Measurements from ENCODE around the gene LSR.
A peak's percentile ranks its signal among the peaks of the same experiment; 100 is the strongest.

Gene LSR, protein sequence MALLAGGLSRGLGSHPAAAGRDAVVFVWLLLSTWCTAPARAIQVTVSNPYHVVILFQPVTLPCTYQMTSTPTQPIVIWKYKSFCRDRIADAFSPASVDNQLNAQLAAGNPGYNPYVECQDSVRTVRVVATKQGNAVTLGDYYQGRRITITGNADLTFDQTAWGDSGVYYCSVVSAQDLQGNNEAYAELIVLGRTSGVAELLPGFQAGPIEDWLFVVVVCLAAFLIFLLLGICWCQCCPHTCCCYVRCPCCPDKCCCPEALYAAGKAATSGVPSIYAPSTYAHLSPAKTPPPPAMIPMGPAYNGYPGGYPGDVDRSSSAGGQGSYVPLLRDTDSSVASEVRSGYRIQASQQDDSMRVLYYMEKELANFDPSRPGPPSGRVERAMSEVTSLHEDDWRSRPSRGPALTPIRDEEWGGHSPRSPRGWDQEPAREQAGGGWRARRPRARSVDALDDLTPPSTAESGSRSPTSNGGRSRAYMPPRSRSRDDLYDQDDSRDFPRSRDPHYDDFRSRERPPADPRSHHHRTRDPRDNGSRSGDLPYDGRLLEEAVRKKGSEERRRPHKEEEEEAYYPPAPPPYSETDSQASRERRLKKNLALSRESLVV

DNA sequence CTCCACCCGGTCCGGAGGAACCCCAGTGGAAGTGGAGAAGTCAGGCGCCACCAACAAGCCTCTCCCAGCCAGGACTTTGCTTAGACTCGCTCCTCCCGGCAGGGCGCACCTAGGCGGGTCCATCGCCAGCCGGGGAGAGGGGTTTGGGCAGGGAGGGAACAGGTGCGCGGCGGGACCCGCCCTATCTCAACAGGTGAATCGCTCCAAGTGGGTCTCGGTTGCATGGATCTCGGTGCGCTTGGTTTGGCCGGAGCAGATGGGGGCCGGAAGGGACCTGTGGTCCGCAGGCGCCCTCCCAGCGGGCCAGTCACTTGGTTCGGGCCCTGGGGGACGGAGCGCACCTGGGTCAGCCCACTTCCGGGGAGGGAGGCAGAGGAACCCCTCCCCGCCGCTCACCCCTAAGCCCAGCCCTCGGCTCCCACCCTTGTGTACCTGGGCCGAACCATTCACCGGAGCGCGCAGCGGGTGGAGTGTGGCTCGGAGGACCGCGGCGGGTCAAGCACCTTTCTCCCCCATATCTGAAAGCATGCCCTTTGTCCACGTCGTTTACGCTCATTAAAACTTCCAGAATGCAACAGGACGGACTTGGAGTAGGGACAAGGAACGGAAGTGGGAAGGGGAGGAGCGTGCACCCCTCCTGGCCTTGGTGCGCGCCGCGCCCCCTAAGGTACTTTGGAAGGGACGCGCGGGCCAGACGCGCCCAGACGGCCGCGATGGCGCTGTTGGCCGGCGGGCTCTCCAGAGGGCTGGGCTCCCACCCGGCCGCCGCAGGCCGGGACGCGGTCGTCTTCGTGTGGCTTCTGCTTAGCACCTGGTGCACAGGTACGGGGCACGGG is at the start of gene LSR:
Gene LSR, plus strand, starts transcription at position 693 of the 836 bp plus-strand sequence. Its CDS starts 21 bp downstream, at position 714.
- DNase-seq (ENCODE audit: low spot score): peak; percentile 97
- TF ChIP-seq, protein P1, sequence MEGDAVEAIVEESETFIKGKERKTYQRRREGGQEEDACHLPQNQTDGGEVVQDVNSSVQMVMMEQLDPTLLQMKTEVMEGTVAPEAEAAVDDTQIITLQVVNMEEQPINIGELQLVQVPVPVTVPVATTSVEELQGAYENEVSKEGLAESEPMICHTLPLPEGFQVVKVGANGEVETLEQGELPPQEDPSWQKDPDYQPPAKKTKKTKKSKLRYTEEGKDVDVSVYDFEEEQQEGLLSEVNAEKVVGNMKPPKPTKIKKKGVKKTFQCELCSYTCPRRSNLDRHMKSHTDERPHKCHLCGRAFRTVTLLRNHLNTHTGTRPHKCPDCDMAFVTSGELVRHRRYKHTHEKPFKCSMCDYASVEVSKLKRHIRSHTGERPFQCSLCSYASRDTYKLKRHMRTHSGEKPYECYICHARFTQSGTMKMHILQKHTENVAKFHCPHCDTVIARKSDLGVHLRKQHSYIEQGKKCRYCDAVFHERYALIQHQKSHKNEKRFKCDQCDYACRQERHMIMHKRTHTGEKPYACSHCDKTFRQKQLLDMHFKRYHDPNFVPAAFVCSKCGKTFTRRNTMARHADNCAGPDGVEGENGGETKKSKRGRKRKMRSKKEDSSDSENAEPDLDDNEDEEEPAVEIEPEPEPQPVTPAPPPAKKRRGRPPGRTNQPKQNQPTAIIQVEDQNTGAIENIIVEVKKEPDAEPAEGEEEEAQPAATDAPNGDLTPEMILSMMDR (IDR thresholded peaks at IDR 0.05; ENCODE audit: extremely low read depth, insufficient read depth, missing control alignments): no peak
- in situ Hi-C loops (cut with MboI; ENCODE audit: low pct_unique_long_range_greater_than_20kb, low sequenced_read_pairs, unreplicated experiment): no loop called here

DNA sequence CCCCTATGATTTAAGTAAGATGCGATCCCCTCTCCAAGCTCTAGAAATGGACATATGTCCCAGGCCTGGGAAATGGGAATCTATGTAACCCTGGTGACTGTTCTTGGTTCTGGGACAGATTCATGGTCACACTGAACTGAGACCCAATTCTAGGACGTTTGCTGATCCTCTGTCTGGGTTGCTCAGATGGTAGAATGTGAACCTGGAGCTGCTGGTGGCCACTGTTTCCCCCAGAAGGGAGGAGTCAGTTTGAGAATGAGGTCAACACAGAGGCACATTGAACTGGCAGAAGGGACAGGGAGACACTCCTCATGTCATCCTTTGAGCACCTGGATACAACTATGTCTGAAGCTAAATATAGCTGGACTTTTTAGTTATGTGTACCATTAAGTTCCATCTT is 49.3 kb upstream of the LSR start:
- TF ChIP-seq, protein P1 (IDR thresholded peaks at IDR 0.05; ENCODE audit: extremely low read depth, insufficient read depth, missing control alignments): no peak
- no peak for DNase-seq (ENCODE audit: low spot score)
- in situ Hi-C loops (cut with MboI; ENCODE audit: low pct_unique_long_range_greater_than_20kb, low sequenced_read_pairs, unreplicated experiment): no loop called here

DNA sequence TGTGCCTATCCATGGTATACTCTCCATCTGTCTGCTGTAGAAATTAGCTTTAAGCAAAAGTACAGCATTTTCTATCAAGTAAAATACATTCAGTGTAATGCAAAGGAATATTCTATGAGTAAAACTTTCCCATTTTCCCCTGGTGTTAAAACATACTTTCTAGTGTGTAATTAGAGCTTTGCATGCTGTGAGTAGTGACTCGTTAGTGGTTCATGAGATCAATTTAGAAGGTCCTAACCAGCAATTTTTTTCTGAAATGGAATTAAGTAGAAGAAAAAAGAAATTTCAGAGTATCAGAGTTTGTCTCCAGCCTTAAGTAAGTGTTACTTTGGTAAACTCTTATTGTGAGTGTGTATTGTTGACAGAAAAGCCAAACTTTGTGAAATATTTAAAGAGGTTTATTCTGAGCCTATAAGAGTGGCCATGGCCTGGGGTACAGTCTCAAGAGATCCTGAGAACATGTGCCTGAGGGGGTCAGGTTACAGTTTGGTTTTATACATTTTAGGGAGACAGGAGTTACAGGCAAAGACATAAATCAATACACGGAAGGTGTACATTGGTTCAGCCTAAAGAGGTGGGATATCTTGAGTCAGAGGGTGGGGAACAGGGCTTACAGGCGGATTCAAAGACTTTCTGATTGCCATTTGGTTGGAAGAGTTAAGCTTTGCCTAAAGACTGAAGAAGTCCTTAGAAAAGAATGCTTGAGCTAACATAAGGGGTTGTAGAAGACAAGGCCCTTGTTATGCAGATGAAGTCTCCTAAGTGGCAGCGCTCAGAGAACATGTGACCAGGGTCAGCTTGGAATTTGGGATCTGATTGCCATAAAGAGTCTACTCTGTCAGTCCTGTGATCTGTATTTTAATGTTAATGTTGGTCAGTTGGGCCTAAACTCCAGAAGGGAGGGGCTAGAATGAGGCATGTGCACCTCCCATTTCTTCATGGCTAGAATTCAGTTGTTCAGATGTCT is 45.8 kb upstream of the LSR start:
- DNase-seq (ENCODE audit: low spot score): no peak
- in situ Hi-C loops (cut with MboI; ENCODE audit: low pct_unique_long_range_greater_than_20kb, low sequenced_read_pairs, unreplicated experiment): no loop called here
- TF ChIP-seq, protein P1 (IDR thresholded peaks at IDR 0.05; ENCODE audit: extremely low read depth, insufficient read depth, missing control alignments): no peak

DNA sequence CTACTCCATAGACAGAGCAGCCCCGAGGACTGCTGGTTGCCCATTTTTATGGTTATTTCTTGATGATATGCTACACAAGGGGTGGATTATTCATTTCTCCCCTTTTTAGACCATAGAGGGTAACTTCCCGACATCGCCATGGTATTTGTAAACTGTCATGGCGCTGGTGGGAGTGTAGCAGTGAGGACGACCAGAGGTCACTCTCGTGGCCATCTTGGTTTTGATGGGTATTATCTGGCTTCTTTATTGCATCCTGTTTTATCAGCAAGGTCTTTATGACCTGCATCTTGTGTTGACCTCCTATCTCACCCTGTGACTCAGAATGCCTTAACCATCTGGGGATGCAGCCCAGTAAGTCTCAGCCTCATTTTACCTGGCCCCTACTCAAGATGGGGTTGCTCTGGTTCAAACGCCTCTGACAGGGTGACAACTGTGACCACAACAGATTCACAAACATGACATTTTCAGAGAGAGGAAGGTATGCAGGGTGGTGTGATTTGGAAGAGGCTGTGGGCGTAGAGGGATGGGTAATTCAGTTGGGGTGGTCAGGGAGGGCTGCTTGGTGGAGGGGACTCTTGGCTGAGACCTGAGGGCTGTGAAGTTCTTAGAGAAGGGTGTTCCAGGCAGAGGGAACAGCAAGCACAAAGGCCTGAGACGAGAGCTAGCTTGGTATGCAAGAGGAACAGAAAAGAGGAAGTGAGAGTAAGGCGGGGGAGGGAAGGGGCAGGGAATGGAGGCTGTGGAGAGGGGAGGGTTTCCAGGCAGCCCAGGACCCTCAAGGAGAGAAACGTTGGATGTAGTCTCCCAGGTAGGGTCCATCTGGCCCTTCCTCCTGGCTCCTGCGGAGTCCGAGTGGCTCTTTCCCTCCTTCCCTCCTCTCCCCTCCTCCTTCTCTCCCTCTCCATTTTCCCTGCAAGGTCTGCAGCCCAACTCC is 43.7 kb upstream of the LSR start:
- in situ Hi-C loops (cut with MboI; ENCODE audit: low pct_unique_long_range_greater_than_20kb, low sequenced_read_pairs, unreplicated experiment): no loop called here
- TF ChIP-seq, protein P1 (IDR thresholded peaks at IDR 0.05; ENCODE audit: extremely low read depth, insufficient read depth, missing control alignments): no peak
- DNase-seq (ENCODE audit: low spot score): peak; percentile 63

DNA sequence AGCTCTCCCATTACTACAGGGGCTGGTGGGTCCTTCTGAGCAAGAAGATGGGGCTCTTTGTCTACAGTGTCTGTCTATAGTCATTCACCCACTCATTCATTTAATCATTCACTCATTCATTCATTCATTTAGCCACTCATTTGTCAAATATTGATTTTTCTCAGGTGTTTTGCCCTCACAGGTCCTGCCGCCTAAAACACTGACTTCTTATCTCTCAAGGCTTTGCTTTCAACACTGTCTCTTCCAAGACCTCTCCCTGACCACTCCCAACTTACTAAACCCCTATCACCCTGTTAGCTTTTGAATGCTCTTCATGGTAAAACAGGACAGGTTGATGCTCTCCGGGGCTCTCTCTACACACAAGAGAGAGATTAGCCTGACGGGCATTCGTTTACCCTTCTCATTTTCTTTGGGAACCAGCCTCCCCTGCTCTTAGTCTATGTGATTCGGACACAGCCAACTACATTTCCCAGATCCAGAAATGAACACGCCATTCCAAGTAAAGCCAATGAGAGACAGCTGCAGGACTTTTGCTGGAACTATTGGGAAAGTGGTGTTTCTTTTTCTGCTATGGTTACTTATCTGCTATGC is 43.0 kb upstream of the LSR start:
- in situ Hi-C loops (cut with MboI; ENCODE audit: low pct_unique_long_range_greater_than_20kb, low sequenced_read_pairs, unreplicated experiment): no loop called here
- DNase-seq (ENCODE audit: low spot score): no peak
- TF ChIP-seq, protein P1 (IDR thresholded peaks at IDR 0.05; ENCODE audit: extremely low read depth, insufficient read depth, missing control alignments): no peak
